ENCODE measurements around the gene PPP1R37. TPM values are rescaled to one million over a fixed set of nuclear protein-coding genes. Genes with fewer than 3 reads are reported as not detected.
A peak's percentile ranks its signal among the peaks of the same experiment; 100 is the strongest.
"Not testable (repeated sequence)": the region's sequence is repeated elsewhere in the genome, so short reads cannot be mapped to it uniquely, and the experiment has no call there.

The PPP1R37 gene
- total RNA-seq, 2 experiments from 2014 or later = 21.1 to 21.7 TPM

GRCh38 chr19:45117167-45117594, 24.2 kb downstream of the PPP1R37 start:
- Mint-ChIP-seq H3K9me3 (no peaks in the 10 kb centered on the region), H3K27ac (peak overlapping the region; percentile 65), H3K4me3 (peak overlapping the region; percentile 23), H3K36me3 (ENCODE audit: low read depth) (no peaks in the 10 kb centered on the region), H3K27me3 (no peaks in the 10 kb centered on the region), H3K4me1 (peaks cover 69% of the 10 kb centered on the region)
- ChIA-PET POLR2A (no interaction called here), CTCF (interaction anchor here (1.3 kb wide), 1 partner anchor 19 kb away, joined by 6 read pairs; no protein-coding TSS in a partner anchor)
- peak; percentile 48 for DNase-seq

- no peaks in the 10 kb centered on the region for H3K27me3 Mint-ChIP-seq
- no peak for DNase-seq
- H3K4me3 Mint-ChIP-seq = no peak overlapping the region
- H3K36me3 Mint-ChIP-seq (ENCODE audit: low read depth) = no peaks in the 10 kb centered on the region
- CTCF ChIA-PET = interaction anchor here (1.1 to 1.6 kb wide), 3 partner anchors 10 to 25 kb away, joined by 3 to 6 read pairs (median 6); partner anchors contain the start of gene PPP1R37
- H3K9me3 Mint-ChIP-seq = no peaks in the 10 kb centered on the region
- H3K27ac Mint-ChIP-seq = no peak overlapping the region
- POLR2A ChIA-PET = no interaction called here
- H3K4me1 Mint-ChIP-seq = peaks cover 73% of the 10 kb centered on the region
Observed at GRCh38 chr19:45117671-45118070, 24.7 kb downstream of the PPP1R37 start.

DNA sequence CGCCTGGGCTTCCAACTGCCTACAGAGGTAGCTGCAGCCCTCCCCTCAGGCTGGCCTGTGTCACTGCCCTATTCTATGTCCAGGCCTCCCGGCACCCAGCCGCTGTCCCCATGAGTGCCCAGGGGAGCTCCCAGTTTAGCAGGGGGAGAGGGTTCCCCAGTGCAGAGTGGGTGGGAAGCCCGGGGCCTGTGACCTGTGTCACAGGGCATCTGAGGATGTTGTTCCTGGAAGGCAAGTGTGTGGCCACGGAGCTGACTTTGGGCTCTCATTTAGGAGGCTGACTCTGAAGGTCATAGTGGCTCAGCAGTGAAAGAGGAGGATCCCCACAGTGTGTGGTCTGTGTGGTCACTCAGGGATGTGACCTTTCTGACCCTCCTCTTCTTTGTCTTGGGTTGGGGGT, 25.1 kb downstream of the PPP1R37 start:
- Mint-ChIP-seq H3K36me3 (ENCODE audit: low read depth) (no peaks in the 10 kb centered on the region), H3K27ac (peak overlapping the region; percentile 64), H3K27me3 (no peaks in the 10 kb centered on the region), H3K4me1 (peaks cover 73% of the 10 kb centered on the region), H3K9me3 (no peaks in the 10 kb centered on the region), H3K4me3 (no peak overlapping the region)
- DNase-seq = no peak
- POLR2A ChIA-PET = no interaction called here
- CTCF ChIA-PET = interaction anchor here (0.6 to 1.6 kb wide), 4 partner anchors 10 to 56 kb away, joined by 3 to 6 read pairs (median 4); partner anchors contain the start of gene PPP1R37

DNA sequence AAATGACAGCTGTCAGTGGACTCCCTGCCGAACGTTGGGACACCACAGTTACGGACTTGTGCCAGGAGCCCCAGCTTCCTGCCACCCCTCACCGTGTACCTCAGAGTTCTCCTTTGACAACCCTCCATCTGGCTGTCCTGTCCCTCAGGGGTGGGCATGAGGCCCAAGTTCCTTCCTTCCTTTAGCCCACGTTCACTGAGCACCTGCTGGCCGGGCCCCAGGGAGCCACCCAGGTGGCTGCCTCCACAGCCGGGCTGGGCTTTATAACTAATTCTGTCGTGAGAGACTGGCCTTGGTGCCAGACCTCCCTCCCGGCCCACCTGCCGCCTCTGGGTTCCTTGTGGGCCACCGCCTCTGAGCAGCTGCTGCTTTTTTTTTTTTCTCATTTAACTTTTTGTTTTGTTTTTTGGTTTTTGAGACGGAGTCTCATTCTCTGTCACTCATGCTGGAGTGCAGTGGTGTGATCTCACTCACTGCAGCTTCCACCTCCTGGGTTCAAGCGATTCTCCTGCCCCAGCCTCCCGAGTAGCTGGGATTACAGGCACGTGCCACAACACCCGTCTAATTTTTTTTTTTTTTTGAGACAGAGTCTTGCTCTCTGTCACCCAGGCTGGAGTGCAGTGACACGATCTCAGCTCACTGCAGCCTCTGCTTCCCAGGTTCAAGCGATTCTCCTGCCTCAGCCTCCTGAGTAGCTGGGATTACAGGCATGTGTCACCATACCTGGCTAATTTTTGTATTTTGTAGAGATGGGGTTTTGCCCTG, 25.8 kb downstream of the PPP1R37 start:
- Mint-ChIP-seq H3K4me1 (peaks cover 73% of the 10 kb centered on the region), H3K4me3 (peak overlapping the region; percentile 53), H3K27ac (peak overlapping the region; percentile 85)
- DNase-seq; H3K9me3 Mint-ChIP-seq; H3K36me3 Mint-ChIP-seq (ENCODE audit: low read depth); H3K27me3 Mint-ChIP-seq; POLR2A ChIA-PET: not testable (repeated sequence)
- CTCF ChIA-PET = interaction anchor here (0.6 to 1.6 kb wide), 6 partner anchors 11 to 117 kb away, joined by 3 to 6 read pairs (median 3); partner anchors contain the start of gene PPP1R37

DNA sequence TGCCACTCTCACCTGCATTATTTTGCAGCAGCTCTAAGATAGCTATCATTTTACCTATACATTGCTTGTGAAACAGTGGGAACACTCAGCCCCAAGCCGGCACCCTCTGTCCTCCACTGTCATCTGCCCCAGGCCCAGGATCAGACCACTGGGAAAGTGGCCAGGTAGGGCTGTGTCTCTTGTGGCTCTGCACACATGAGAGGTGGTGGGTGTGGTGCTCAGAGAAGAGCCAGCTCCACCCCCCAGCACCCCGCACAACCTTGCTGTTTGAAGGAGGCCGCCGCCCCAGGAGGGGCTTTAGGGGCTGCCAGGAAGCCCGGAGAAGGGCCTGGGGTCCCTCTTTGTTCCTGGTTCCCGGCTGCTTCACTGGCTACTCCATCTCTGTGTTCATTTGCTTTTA, 26.6 kb downstream of the PPP1R37 start:
- Mint-ChIP-seq H3K36me3 (ENCODE audit: low read depth) (no peaks in the 10 kb centered on the region), H3K4me1 (peaks cover 74% of the 10 kb centered on the region), H3K27ac (peak overlapping the region; percentile 36), H3K9me3 (no peaks in the 10 kb centered on the region), H3K4me3 (no peak overlapping the region), H3K27me3 (no peaks in the 10 kb centered on the region)
- ChIA-PET POLR2A (no interaction called here), CTCF (interaction anchor here (0.6 to 1.6 kb wide), 3 partner anchors 27 to 203 kb away, joined by 3 to 6 read pairs (median 3); partner anchors contain the start of gene PPP1R37)
- no peak for DNase-seq

- CTCF ChIA-PET = no interaction called here
- H3K4me3 Mint-ChIP-seq = no peak overlapping the region
- POLR2A ChIA-PET = no interaction called here
- no peak for DNase-seq
- H3K4me1 Mint-ChIP-seq = peaks cover 59% of the 10 kb centered on the region
- H3K27me3 Mint-ChIP-seq = no peaks in the 10 kb centered on the region
- H3K27ac Mint-ChIP-seq = peak overlapping the region; percentile 76
- H3K36me3 Mint-ChIP-seq (ENCODE audit: low read depth) = no peaks in the 10 kb centered on the region
- no peaks in the 10 kb centered on the region for H3K9me3 Mint-ChIP-seq
Observed at GRCh38 chr19:45121827-45122345, 28.9 kb downstream of the PPP1R37 start.

DNA sequence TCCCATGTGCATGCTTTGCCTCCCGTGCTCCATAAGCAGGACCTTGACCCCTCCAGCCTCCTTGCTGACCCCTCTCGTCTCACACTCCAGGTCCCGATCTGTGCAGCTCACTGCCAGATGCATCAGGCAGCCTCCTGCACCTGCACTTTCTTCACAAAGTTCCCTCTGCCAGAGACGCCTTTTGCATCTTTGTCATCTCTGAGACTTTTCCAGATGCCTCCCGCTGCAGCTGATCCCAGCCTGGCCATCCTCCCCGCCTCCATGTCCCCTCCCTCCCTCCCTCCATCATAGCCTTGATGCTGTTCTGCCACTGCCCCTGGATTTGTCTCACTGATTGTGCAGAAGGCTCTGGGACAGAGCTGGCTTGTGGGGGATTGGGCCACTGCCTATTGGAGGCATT, 29.9 kb downstream of the PPP1R37 start:
- H3K27me3 Mint-ChIP-seq = no peaks in the 10 kb centered on the region
- H3K36me3 Mint-ChIP-seq (ENCODE audit: low read depth) = no peaks in the 10 kb centered on the region
- ChIA-PET POLR2A (no interaction called here), CTCF (no interaction called here)
- H3K9me3 Mint-ChIP-seq = no peaks in the 10 kb centered on the region
- H3K4me1 Mint-ChIP-seq = peaks cover 50% of the 10 kb centered on the region
- no peak overlapping the region for H3K27ac Mint-ChIP-seq
- H3K4me3 Mint-ChIP-seq = no peak overlapping the region
- DNase-seq = no peak

GRCh38 chr19:45123440-45123850, 30.5 kb downstream of the PPP1R37 start:
- no peak for DNase-seq
- Mint-ChIP-seq H3K27ac (no peak overlapping the region), H3K4me1 (peaks cover 43% of the 10 kb centered on the region), H3K36me3 (ENCODE audit: low read depth) (no peaks in the 10 kb centered on the region), H3K27me3 (no peaks in the 10 kb centered on the region), H3K4me3 (no peak overlapping the region), H3K9me3 (no peaks in the 10 kb centered on the region)
- ChIA-PET CTCF (no interaction called here), POLR2A (no interaction called here)

DNA sequence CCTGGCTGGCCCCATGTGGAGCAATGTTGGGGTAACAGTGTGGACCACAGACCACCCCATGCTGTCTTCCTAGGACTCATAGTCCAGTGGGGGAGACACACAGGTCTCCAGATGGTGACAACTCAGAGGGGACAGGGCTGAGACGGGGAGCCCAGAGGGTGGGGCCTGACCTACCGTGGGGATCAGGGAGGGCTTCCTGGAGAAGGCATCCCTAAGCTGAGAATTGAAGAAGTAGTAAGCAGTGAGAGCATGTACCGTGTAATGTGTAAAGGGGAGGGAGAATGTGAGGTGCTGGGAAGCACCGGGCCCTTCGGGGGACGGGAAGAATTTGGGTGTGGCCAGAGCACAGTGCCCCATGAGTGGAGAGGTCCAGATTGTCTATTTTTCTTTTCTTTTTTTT, 31.0 kb downstream of the PPP1R37 start:
- no peaks in the 10 kb centered on the region for H3K36me3 Mint-ChIP-seq (ENCODE audit: low read depth)
- H3K27me3 Mint-ChIP-seq = no peaks in the 10 kb centered on the region
- no peaks in the 10 kb centered on the region for H3K9me3 Mint-ChIP-seq
- peak overlapping the region; percentile 3 for H3K27ac Mint-ChIP-seq
- ChIA-PET CTCF (interaction anchor here (1.6 kb wide), 1 partner anchor 65 kb away, joined by 5 read pairs; no protein-coding TSS in a partner anchor), POLR2A (no interaction called here)
- peaks cover 38% of the 10 kb centered on the region for H3K4me1 Mint-ChIP-seq
- H3K4me3 Mint-ChIP-seq = no peak overlapping the region
- DNase-seq = no peak

DNA sequence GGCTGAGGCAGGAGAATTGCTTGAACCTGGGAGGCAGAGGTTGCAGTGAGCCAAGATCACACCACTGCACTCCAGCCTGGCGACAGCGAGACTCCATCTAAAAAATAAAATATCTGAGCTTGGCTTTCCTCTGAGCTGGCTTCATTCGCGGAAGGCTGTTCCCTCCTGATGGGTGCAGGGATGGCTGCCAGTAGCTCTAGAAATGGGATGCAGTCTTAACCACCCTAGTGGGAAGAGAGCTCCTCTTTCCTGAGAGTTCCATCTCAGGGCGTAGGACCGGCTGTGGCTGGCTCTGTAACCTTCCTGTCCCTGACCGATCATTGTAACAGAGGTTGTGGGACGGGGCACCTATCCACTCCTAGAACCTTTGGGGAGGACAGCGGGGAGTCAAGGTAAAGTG, 32.4 kb downstream of the PPP1R37 start:
- Mint-ChIP-seq H3K4me1 (peaks cover 29% of the 10 kb centered on the region), H3K27me3 (no peaks in the 10 kb centered on the region), H3K36me3 (ENCODE audit: low read depth) (no peaks in the 10 kb centered on the region), H3K27ac (no peak overlapping the region), H3K9me3 (no peaks in the 10 kb centered on the region), H3K4me3 (no peak overlapping the region)
- ChIA-PET CTCF (interaction anchor here (0.9 to 2.4 kb wide), 5 partner anchors 11 to 121 kb away, joined by 3 to 10 read pairs (median 5); no protein-coding TSS in a partner anchor), POLR2A (no interaction called here)
- no peak for DNase-seq

DNA sequence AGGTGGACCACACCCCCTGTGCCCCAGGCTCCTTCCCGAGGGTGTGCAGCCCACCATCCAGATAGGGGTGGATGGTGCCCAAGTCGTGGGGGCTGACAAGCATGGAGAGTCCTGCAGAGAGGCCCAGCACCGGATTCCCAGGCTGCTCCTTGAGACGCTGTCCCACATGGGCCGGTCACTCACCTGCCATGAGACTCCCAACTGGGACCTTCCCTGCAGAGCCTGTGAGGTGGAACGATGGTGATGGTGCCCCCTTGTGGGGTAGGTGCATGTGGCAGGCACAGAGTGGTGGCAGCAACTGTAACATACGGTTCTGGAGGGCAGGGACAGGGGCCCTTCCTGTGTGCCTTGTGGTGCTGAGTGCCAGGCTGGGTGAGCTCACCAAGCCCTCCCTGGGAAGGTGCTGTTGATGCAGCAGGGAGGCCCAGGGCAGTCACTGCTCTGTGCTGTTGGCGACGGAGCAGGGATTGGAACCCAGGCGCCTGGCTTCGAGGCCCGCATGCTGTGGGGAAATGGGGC, 33.1 kb downstream of the PPP1R37 start:
- Mint-ChIP-seq H3K27me3 (no peaks in the 10 kb centered on the region), H3K4me3 (no peak overlapping the region), H3K4me1 (peaks cover 24% of the 10 kb centered on the region), H3K36me3 (ENCODE audit: low read depth) (no peaks in the 10 kb centered on the region), H3K9me3 (no peaks in the 10 kb centered on the region), H3K27ac (no peak overlapping the region)
- peak; percentile 81 for DNase-seq
- ChIA-PET CTCF (interaction anchor here (0.9 to 2.4 kb wide), 4 partner anchors 12 to 34 kb away, joined by 3 to 10 read pairs (median 4); no protein-coding TSS in a partner anchor), POLR2A (no interaction called here)

- ChIA-PET POLR2A (no interaction called here), CTCF (interaction anchor here (0.9 to 2.4 kb wide), 3 partner anchors 12 to 35 kb away, joined by 3 to 10 read pairs (median 4); no protein-coding TSS in a partner anchor)
- no peak overlapping the region for H3K4me3 Mint-ChIP-seq
Observed at GRCh38 chr19:45126654-45127053, 33.7 kb downstream of the PPP1R37 start.

DNA sequence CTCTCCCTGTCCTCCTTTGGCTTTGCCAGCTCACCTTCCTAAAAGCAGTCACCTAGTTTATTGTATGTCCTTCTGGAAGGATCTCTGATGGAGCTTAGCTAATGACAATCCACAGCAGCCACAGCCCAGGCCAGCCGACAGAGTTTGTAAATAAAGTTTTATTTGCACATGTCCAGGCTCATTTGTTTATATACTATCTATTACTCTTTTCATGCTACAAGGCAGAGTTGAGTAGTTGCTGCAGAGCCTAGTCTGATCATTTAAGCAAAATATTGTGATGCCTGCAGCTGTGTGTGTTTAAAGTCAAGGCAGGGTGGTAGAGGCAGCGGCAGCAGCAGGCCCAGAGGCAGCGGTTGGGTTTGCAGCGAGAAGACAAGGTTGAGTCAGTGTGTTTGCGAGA, 35.2 kb downstream of the PPP1R37 start:
- ChIA-PET CTCF (no interaction called here), POLR2A (no interaction called here)
- DNase-seq = no peak
- H3K27ac Mint-ChIP-seq = no peak overlapping the region
- H3K36me3 Mint-ChIP-seq (ENCODE audit: low read depth) = no peaks in the 10 kb centered on the region
- no peaks in the 10 kb centered on the region for H3K9me3 Mint-ChIP-seq
- no peaks in the 10 kb centered on the region for H3K27me3 Mint-ChIP-seq
- H3K4me3 Mint-ChIP-seq = no peak overlapping the region
- H3K4me1 Mint-ChIP-seq = peaks cover 15% of the 10 kb centered on the region

More at GRCh38 chr19:45126654-45127053, 33.7 kb downstream of the PPP1R37 start:
- Mint-ChIP-seq H3K27me3 (no peaks in the 10 kb centered on the region), H3K4me1 (peaks cover 24% of the 10 kb centered on the region), H3K27ac (no peak overlapping the region), H3K9me3 (no peaks in the 10 kb centered on the region), H3K36me3 (ENCODE audit: low read depth) (no peaks in the 10 kb centered on the region)
- DNase-seq = no peak

All from activated CD4-positive, alpha-beta T cell treated with anti-CD3 and anti-CD28 coated beads, Interleukin-2, amount 10 ng/mL, durations not matched to agents 7 days and 5 days (primary cell).